ENCODE measurements around the gene KRTAP5-10.
"Not testable (repeated sequence)": the region's sequence is repeated elsewhere in the genome, so short reads cannot be mapped to it uniquely, and the experiment has no call there.

KRTAP5-10 gene

DNA sequence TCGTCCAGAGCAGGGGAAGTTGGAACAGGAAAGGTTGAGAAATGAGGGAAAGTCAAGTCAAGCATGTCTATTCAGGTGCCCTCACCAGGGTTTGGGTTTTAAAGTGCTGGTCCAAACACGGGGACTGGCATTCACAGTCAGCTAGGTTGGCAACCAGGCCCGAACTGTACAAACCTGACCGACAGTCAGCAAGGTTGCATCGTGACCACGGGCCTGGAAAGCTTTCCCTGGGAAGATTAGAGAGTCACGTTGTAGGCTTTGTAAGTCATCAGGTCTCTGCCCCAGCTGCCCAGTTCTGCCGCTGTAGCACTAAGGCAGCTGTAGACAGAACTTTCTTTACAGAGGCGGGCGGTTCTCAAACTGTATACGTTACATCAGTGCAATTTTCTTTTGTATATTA, 7.4 kb downstream of the KRTAP5-10 start:
- DNase-seq (ENCODE audit: low spot score), result no peak

DNA sequence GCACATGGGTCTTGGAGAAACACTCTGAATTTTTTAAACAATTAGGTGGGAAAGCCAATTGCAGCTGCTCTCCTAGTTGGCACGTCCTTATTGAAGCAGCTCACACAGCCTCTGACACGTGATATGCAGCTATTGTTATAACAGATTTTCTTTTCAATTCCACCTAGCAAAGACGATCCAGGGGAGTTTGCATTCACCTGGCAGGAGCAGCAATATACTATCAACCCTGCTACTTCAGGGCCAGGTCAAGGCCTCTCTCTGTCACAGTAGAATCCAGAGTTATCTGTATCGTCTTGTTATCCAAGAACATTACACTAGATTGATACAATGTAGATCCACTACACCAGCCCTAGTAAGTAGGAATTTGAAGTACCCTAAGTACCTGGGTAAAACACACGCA, 9.1 kb downstream of the KRTAP5-10 start:
- no peak for DNase-seq (ENCODE audit: low spot score)

DNA sequence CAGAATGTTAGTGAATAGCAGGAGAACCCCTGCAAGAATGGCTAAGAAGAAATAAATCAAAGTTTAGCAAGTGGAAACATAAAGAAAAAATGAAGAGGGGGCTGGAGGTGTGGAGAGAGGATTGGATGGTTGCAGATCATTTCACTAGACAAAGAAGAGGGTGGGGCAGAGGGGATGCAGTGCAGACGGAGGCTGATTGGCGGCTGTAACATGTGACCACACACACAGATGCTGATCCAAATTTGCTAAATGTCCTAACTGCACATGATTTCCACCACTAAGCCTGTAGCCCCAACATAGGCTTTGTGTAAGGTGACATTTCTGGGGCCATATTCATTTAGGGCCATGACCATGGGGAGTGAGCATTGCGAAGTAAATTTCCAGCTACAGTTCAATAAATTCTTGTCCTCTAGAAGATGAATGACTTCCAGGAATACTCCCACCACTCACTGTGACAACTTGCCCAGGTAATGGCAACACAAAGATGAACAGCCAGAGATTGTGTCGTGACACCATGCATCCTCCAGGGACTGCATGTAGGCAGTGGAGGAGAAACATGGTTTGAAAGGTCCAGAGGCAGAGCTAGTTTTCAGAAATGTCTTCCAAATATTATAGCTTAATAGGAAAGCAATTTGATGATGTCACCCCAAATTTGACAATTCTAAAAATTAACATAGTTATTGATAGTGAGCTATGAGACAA, 10.5 kb downstream of the KRTAP5-10 start:
- no peak for DNase-seq (ENCODE audit: low spot score)

DNA sequence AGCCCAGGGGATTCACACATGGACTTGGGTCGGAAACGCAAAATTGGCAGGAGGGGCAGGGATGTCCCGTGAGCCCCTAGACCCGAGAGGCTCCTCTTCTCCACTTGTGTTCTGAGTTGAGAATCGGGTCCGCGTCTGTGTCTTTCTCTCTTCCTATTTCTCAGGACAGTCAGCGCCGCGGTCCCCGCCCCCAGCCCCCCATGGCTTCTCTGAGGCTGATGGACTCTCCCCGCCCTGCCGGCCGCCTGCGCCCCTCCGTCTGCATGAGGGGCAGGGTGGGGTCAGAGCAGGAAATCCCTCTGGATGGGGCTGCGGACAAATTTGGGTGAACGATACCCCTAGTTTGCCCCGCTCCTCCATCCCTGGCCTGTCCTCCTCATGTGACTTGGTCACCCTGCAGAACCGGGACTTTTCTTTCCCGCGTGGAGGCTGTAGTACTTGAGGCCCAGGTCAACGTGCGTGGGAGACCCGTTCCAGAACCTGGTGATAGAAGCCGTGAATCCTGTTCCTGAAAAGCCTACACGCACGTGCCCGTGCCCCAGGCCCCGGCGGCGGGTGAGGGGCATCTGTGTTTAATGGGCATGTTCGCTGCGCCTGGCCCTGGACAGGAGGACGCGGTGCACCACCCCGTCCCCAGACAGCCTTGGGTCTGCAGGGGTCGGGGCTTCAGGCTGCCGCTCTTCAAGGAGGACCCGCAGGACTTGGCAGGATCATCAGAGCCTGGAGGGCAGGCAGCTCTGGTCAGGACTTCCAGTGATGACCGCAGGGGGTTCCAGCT, 11.5 kb downstream of the KRTAP5-10 start:
- not testable (repeated sequence) for DNase-seq (ENCODE audit: low spot score)

DNA sequence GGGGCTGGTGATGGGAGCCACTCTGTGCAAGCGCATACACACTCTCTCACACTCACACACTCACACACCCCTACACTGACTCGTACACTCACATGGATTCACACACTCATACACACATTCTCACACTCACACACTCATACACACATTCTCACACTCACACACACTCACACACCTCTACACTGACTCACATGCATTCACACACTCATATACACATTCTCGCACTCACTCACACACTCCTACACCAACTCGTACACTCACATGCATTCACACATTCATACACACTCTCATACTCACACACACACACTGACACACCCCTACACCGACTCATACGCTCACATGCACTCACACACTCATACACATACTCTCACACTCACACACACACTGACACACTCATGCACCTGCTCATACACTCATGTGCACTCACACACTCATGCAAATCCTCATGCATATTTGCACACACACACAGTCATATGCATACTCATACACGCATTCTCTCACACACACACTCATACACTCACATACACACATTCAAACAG, 12.2 kb downstream of the KRTAP5-10 start:
- DNase-seq (ENCODE audit: low spot score), result no peak

DNA sequence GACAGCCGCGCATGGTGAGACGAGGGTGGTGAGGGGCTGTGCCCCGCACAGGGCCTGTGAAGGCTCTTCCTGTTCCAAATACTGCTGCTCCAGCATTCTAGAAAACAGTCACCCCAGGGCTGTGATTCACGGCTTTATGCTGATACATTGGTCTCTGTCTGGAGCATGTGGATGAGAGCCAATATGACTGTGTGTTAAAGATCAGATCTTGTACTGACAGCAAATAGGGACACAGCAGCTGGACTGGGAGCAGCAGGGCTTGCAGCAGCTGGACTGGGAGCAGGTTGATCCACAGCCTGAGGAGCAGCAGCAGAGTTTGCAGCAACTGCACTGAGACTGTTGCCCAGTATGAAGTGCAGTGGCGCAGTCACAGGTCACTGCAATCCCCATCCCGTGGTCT, 14.2 kb downstream of the KRTAP5-10 start:
- DNase-seq (ENCODE audit: low spot score), result not testable (repeated sequence)

DNA sequence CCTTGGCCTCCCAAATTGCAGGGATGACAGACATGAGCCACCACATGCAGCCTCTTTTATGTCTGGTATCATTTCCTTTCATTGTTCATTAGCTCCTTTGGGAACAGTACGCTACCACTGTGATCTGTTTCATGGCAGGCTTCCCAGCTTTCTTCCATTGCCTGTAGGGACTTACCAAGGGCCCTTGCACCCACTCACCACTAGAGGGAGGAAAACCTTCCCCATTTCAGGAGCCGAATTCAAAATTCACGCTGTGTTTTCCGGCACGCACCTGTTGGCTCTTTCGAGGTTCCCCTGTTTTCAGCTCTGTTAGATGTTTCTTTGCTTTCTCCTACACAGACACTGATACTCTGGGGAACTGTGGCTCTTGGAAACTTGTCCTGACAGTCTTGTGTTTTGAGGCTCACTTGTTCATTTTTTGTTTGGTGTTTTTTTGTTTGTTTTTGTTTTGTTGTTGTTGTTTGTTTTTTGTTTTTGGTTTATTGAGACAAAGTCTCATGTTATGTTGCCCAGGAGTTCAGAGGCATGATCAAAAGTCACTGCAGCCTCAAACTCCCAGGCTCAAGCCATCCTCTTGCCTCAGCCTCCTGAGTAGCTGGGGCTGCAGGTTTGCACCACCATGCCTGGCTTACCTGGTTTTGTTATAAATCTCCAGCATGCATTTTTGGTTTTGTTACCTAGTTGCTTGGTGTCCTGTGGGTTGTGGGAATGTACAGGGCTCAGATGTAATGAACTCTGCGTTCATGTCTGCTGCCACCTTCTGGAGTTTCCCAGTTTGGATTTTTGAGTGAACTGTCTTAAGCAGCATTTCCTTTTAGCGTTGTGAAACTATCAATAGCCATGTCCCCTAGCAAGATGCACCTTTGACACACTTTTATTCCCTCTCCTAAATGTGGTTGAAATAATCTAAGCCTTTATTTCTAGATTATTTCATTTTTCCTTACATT, 15.0 kb downstream of the KRTAP5-10 start:
- peak; percentile 23 for DNase-seq (ENCODE audit: low spot score)

DNA sequence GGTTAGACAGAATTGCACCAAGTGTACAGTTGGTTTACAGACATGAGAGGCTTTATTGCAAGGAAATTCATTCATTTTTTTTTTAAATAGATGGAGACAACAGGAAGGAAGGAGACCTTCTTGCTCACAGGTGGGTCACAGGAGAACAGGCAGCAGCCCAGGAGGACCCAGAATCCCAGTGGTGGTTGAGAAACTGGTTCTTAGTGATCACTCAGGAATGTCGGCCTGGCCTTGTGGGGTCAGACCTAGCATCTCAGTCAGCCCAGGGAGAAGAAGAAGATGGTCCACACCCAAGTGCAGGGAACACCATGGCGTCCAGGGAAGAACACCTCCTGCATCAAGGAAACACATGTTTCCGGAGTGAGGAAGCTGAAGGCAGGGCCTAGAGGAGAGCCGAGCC, 16.5 kb downstream of the KRTAP5-10 start:
- no peak for DNase-seq (ENCODE audit: low spot score)

DNA sequence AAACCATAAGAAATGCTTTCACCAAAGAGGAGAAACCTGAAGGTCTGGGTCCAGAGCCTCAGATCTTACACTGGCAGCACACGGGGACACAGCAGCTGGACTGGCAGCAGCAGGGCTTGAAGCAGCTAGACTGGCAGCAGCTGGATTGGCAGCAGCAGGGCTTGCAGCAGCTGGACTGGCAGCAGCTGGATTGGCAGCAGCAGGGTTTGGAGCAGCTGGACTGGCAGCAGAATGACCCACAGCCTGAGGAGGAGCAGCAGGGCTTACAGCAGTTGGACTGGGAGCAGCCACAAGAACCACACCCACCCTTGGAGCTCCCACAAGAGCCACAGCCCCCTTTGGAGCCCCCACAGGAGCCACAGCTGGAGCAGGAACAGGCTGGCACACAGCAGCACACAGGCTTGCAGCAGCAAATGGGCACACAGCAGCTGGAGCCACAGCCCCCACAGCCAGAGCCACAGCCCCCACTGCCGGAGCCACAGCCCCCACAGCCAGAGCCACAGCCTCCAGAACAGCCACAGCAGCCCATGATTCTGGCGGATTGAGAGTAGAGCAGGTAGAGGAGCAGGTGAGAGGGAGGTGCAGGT, 17.0 kb downstream of the KRTAP5-10 start, which contains the start of gene KRTAP5-11:
Gene KRTAP5-11 (minus strand): TSS at position 567 of the 587 bp plus-strand sequence. CDS start 38 bp downstream, at position 529.
- DNase-seq (ENCODE audit: low spot score), result no peak

DNA sequence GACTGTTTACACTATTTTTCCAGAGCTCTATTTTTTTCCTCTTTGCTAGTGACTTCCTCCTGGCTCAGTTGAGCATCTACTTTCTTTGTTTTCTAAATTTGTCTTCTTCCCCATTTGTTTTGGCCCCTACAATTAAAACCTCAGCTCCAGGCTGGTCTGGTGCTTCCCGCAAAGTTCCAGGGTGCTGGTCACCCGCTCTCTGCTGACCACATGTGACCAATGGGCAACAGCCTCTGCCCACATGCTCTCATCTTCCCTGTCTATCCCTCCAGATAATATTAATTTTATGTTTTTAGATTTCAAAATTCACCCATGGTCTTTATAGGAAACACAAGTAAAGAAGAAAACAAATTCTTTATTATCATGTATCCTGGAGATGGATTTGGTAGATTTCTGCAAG, 17.6 kb downstream of the KRTAP5-10 start:
- not testable (repeated sequence) for DNase-seq (ENCODE audit: low spot score)

DNA sequence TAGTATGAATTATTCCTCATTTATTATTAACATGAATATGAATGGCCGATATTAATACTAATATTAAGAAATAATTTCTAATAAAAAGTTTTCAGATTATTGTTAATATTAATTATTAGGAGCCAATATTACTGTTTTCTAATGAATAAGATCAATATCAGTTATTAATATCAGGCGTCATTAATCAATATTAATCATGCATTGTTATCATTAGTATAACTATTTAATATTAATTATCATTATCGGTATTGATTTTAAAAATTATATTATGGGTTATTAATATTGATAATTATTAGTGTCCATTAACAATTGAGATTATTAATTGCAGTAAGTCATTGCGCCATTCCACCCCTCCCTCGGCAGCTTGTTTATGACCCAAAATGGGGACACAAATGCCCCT, 20.3 kb downstream of the KRTAP5-10 start:
- not testable (repeated sequence) for DNase-seq (ENCODE audit: low spot score)

DNA sequence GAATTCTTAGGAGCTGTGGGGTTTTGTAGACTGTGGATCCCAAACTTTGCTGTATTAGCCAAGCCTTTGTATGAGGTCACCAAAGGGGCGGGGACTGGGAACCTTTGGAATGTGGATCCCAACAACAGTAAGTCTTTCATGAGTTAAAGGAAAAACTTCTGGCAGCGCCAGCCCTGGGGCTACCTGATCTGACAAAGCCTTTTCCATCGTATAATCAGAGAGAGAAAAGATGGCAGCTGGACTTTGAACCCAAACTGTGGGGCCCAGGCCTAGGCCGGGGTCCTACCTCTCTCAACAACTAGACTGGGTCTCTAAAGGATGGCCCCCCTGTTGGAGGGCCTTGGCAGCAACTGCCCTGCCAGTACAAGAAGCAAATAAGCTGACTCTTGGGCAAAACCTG, 23.0 kb downstream of the KRTAP5-10 start:
- DNase-seq (ENCODE audit: low spot score), result not testable (repeated sequence)

DNA sequence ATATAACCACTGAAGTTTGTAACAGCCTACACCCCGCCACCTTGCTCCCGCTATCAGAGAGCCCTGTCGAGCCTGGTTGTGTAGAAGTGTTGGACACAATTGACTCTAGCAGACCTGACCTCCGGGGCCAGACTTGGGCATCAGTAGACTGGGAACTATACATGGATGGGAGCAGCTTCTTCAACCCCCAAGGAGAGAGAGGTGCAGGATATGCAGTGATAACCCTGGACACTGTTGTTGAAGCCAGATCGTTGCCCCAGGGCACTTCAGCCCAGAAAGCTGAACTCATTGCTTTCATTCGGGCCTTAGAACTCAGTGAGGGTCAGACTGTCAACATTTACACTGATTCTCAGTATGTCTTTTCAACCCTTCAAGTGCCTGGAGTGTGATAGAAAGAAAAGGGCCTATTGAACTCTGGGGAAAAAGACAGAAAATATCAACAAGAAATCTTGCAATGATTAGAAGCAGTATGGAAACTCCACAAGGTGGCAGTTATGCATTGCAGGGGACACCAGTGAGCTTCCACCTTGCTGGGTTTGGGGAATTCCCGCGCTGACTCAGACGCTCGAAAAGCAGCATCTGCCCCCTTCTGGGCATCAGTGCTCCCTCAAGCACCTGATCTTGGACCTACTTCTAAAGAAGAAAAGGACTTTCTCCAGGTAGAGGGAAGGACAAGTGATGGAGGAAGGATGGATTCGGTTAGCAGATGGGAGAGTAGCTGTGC, 23.6 kb downstream of the KRTAP5-10 start:
- DNase-seq (ENCODE audit: low spot score), result peak; percentile 11

DNA sequence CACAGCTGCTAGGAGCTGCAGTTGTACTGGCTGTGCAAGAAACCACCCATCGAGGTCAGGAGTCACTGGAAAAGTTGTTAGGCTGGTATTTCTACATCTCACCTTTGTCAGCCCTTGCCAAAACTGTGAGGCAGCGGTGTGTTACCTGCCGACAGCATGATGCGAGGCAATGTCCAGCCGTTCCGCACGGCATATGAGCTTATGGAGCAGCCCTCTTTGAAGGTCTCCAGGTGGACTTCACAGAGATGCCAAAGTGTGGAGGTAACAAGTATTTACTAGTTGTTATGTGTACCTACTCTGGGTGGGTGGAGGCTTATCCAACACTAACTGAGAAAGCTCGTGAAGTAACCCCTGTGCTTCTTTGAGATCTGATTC, 24.2 kb downstream of the KRTAP5-10 start:
- DNase-seq (ENCODE audit: low spot score), result not testable (repeated sequence)

DNA sequence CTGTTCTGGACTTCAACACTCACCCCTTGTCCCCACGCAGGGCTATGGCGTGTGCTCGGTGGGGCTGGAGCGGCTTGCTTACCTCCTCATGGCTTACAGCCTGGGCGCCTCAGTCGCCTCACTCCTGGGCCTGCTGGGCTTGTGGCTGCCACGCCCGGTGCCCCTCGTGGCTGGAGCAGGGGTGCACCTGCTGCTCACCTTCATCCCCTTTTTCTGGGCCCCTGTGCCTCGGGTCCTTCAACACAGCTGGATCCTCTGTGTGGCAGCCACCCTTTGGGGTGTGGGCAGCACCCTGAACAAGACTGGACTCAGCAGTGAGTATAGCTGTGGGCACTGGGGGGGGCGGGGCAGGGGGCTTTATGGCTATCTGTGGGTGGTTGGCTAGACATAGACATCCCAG, 37.9 kb downstream of the KRTAP5-10 start:
- DNase-seq (ENCODE audit: low spot score), result not testable (repeated sequence)

DNA sequence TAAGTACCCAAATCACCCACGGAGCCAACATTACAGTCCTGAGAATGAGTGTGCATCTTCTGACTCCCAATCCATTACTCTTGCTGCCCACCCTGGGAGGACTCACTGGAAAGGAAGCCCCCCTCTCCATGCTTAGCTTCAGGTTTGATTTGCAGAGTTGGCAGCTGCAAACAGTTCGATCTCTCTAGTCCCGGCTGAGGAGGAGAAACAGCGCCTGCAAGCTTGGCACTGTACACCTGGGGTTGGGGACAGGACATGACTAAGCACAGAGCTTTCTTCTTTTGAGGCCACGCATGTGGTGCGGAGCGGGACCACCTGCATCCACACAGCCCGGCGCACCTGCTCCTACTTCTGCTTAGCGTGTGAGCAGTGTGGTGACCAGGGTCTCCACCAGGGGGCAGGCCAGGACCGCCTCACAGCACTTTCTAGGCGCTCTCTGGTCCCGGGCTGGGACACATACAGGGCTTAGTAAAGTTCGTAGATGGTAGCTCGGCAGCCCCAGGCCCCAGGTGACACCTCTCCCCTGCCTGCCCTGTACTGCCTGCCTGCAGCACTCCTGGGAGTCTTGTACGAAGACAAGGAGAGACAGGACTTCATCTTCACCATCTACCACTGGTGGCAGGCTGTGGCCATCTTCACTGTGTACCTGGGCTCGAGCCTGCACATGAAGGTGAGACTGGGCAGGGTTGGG, 39.6 kb downstream of the KRTAP5-10 start:
- peak; percentile 0 for DNase-seq (ENCODE audit: low spot score)

DNA sequence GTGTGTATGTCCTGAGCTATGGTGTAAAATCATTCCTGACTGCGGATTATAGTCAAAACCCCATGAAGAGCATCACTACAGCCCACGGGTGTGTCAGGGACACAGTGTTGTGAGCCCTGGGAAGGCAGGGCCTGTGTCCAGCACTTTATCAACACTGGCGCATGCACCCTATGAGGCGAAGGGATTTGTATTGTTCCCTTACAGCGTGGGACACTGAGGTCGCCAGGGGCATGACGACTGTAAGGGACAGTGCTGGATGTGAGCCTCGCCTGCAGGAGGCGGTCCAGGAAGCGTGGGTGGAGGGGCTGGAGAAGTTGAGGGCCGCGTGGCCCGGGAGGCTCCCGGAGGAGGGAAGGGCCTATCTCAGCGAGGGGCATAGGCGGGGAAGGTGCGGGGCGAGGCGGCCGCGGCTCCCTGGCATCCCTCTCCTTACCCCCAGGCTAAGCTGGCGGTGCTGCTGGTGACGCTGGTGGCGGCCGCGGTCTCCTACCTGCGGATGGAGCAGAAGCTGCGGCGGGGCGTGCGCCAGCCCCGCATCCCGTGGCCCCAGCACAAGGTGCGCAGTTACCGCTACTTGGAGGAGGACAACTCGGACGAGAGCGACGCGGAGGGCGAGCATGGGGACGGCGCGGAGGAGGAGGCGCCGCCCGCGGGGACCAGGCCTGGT, 41.6 kb downstream of the KRTAP5-10 start:
- DNase-seq (ENCODE audit: low spot score), result not testable (repeated sequence)

DNA sequence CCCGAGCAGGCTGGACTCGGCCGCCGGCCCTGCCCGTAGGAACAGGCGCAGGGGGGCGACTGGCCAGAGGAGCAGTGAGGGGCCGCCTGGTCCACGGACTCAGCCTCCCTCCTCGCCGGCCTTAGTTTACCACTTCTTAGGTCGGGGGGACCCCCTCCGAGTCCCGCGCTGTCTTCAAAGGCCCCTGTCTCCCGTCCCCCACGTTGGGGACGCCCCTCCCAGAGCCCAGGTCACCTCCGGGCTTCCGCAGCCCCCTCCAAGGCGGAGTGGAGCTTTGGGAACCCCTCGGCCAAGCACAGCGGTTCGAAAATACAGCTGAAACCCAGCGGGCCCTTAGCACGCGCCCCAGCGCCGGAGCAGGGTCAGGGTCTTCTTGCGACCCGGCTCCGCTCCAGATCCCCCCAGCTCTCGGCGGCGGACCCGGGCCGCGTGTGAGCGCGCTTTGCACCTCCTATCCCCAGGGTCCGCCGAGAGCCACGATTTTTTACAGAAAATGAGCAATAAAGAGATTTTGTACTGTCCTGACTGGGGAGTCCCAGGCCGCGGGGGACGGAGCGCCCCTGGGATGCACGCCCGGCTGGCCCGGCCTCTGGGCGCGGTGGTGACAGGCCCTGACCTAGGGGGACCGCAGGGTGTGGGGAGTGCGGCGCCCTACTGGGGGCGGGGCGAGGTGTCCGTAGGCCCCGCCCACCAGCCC, 42.3 kb downstream of the KRTAP5-10 start:
- DNase-seq (ENCODE audit: low spot score), result not testable (repeated sequence)

DNA sequence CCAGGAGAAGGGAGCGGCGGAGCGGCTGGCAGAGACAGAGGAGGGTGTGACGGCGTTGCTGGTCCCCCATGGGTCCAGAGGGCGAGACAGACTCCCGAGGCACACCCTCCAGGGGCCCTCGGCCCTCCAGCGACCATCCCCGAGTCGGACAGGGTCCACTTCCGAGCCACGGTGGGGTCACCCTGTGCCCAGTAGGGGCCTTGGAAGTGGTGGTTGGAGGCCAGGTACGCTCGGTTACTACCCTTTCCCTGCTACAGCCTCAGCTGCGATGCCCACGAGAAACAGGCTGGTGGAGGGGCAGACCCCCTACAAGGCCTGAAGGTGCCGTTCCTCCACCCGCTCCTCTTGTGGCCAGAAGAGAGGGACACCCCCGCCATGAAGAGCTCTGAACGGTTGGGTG, 42.9 kb downstream of the KRTAP5-10 start:
- DNase-seq (ENCODE audit: low spot score), result not testable (repeated sequence)

All from CD4-positive, alpha-beta T cell treated with Interleukin-2 at 100 ng/mL for 4 hours (primary cell).